Neural progenitor cell (in vitro differentiated cells): ENCODE data around the gene RAB37. TPM values are rescaled to one million over a fixed set of nuclear protein-coding genes. Genes with fewer than 3 reads are reported as not detected.

Source experiments
- DNase-seq: peaks from one replicate; pipeline ENCODE4 v3.0.0-alpha.2; 2016; ENCODE audit warnings: low spot score
- H2AFZ ChIP-seq: fragments of 200-600 bp; sonication (generic); replicated peaks from 2 replicates; pipeline ENCODE4 v1.6.1; 2016; ENCODE audit warnings: antibody characterized with exemption
- H3F3A ChIP-seq: fragments of 200-600 bp; sonication (generic); 2 replicates; pipeline ENCODE4 v1.6.1; 2016; ENCODE audit warnings: antibody characterized with exemption, low read depth
- H3K27ac ChIP-seq: fragments of 200-600 bp; sonication (generic); 2 replicates; pipeline ENCODE4 v1.5.1; 2016; ENCODE audit warnings: mild to moderate bottlenecking
- H3K27me3 ChIP-seq: fragments of 200-600 bp; sonication (generic); 2 replicates; pipeline ENCODE4 v1.6.1; 2016; ENCODE audit warnings: mild to moderate bottlenecking, moderate library complexity
- H3K36me3 ChIP-seq: fragments of 200-600 bp; sonication (generic); 2 replicates; pipeline ENCODE4 v1.5.1; 2016
- H3K4me1 ChIP-seq: fragments of 200-600 bp; sonication (generic); 2 replicates; pipeline ENCODE4 v1.6.1; 2016; ENCODE audit warnings: mixed run types
- H3K4me2 ChIP-seq: fragments of 200-600 bp; sonication (generic); 2 replicates; pipeline ENCODE4 v1.6.1; 2016
- H3K4me3 ChIP-seq: fragments of 200-600 bp; sonication (generic); 2 replicates; pipeline ENCODE4 v1.5.1; 2016
- H3K79me2 ChIP-seq: fragments of 200-600 bp; sonication (generic); 2 replicates; pipeline ENCODE4 v1.6.1; 2016; ENCODE audit warnings: low read depth
- H3K9ac ChIP-seq: fragments of 200-600 bp; sonication (generic); 2 replicates; pipeline ENCODE4 v1.6.1; 2016
- H3K9me3 ChIP-seq: fragments of 200-600 bp; sonication (generic); 2 replicates; pipeline ENCODE4 v1.5.1; 2016; ENCODE audit warnings: low read depth
- H4K20me1 ChIP-seq: fragments of 200-600 bp; sonication (generic); 2 replicates; pipeline ENCODE4 v1.6.1; 2016; ENCODE audit warnings: low read depth
- H3K27ac Mint-ChIP-seq: 3 replicates; pipeline ENCODE4 v1.8.0; 2021; ENCODE audit warnings: mixed read lengths
- H3K27me3 Mint-ChIP-seq: 2 replicates; pipeline ENCODE4 v1.8.0; 2022; ENCODE audit warnings: low read depth, mild to moderate bottlenecking, inconsistent platforms, moderate library complexity, mixed read lengths; ENCODE audit not compliant: insufficient read depth
- H3K36me3 Mint-ChIP-seq: 3 replicates; pipeline ENCODE4 v1.8.0; 2021; ENCODE audit warnings: mixed read lengths
- H3K4me1 Mint-ChIP-seq: 3 replicates; pipeline ENCODE4 v1.8.0; 2021; ENCODE audit warnings: mixed read lengths
- H3K4me3 Mint-ChIP-seq: 3 replicates; pipeline ENCODE4 v1.8.0; 2021; ENCODE audit warnings: mild to moderate bottlenecking, moderate library complexity, mixed read lengths
- H3K9me3 Mint-ChIP-seq: 3 replicates; pipeline ENCODE4 v1.8.0; 2020; ENCODE audit warnings: mixed read lengths
- CTCF ChIP-seq: fragments of 200-600 bp; sonication (generic); IDR thresholded peaks from 2 replicates; pipeline ENCODE4 v1.5.1; 2017; ENCODE audit warnings: antibody characterized with exemption, mild to moderate bottlenecking
- EZH2 ChIP-seq: fragments of 200-600 bp; sonication (generic); IDR thresholded peaks from 2 replicates; pipeline ENCODE4 v1.6.1; 2017; ENCODE audit warnings: antibody characterized with exemption, mild to moderate bottlenecking, moderate library complexity
- EZH2phosphoT487 ChIP-seq: fragments of 200-600 bp; sonication (generic); IDR thresholded peaks from 2 replicates; pipeline ENCODE4 v1.6.1; 2017; ENCODE audit warnings: antibody characterized with exemption
- total RNA-seq: library from RNA; depleted of rRNA; stranded (reverse); fragments of >200 nt; gene quantifications from 2 replicates; pipeline ENCODE4 v1.2.3, GENCODE V29; 2015; ENCODE audit warnings: low replicate concordance

RAB37 gene
- total RNA-seq, 1 donor from 2014 or later = 1.5 TPM

GRCh38 chr17:74756891-74757290 is 19.8 kb downstream of the RAB37 start:
- no peak overlapping the region for H3K4me3 Mint-ChIP-seq
- no peaks in the 10 kb centered on the region for H3K9me3 Mint-ChIP-seq
- H2AFZ ChIP-seq = no peak overlapping the region
- no peak overlapping the region for H3K4me2 ChIP-seq
- H3K79me2 ChIP-seq = peaks cover 99% of the 10 kb centered on the region
- H3K27me3 ChIP-seq = no peaks in the 10 kb centered on the region
- H3K27me3 Mint-ChIP-seq = peaks cover 6% of the 10 kb centered on the region
- H3K4me1 Mint-ChIP-seq = peaks cover 31% of the 10 kb centered on the region
- no peak overlapping the region for H3K9ac ChIP-seq
- H3K4me3 ChIP-seq = no peak overlapping the region
- no peak overlapping the region for H3K27ac Mint-ChIP-seq
- H3K9me3 ChIP-seq = no peaks in the 10 kb centered on the region
- no peak for DNase-seq
- peaks cover 30% of the 10 kb centered on the region for H3F3A ChIP-seq
- TF ChIP-seq EZH2phosphoT487 (no peak), CTCF (no peak), EZH2 (no peak)
- H3K36me3 Mint-ChIP-seq = peaks cover 12% of the 10 kb centered on the region
- no peaks in the 10 kb centered on the region for H3K36me3 ChIP-seq
- H3K27ac ChIP-seq = no peak overlapping the region
- H4K20me1 ChIP-seq = peaks cover 69% of the 10 kb centered on the region
- peaks cover 52% of the 10 kb centered on the region for H3K4me1 ChIP-seq

GRCh38 chr17:74757502-74757901 is 20.4 kb downstream of the RAB37 start:
- TF ChIP-seq EZH2 = no peak
- no peak for TF ChIP-seq EZH2phosphoT487
- Histone ChIP-seq H4K20me1 (peaks cover 64% of the 10 kb centered on the region), H3K4me2 (no peak overlapping the region), H2AFZ (no peak overlapping the region), H3K27ac (no peak overlapping the region), H3K79me2 (peaks cover 99% of the 10 kb centered on the region), H3K27me3 (no peaks in the 10 kb centered on the region), H3K36me3 (no peaks in the 10 kb centered on the region), H3K4me3 (no peak overlapping the region), H3K4me1 (peaks cover 54% of the 10 kb centered on the region), H3F3A (peaks cover 30% of the 10 kb centered on the region), H3K9ac (no peak overlapping the region), H3K9me3 (no peaks in the 10 kb centered on the region)
- Mint-ChIP-seq H3K9me3 (no peaks in the 10 kb centered on the region), H3K36me3 (peaks cover 9% of the 10 kb centered on the region), H3K4me3 (no peak overlapping the region), H3K27me3 (peaks cover 6% of the 10 kb centered on the region), H3K27ac (peak overlapping the region; percentile 42), H3K4me1 (peaks cover 33% of the 10 kb centered on the region)
- no peak for DNase-seq

- Mint-ChIP-seq H3K27me3 (peaks cover 5% of the 10 kb centered on the region), H3K36me3 (peaks cover 2% of the 10 kb centered on the region), H3K4me1 (peaks cover 40% of the 10 kb centered on the region), H3K9me3 (no peaks in the 10 kb centered on the region), H3K4me3 (no peak overlapping the region), H3K27ac (peak overlapping the region; percentile 53)
- no peaks in the 10 kb centered on the region for H3K9me3 ChIP-seq
- peaks cover 30% of the 10 kb centered on the region for H3F3A ChIP-seq
- peaks cover 61% of the 10 kb centered on the region for H4K20me1 ChIP-seq
- peak overlapping the region; percentile 89 for H3K27ac ChIP-seq
- no peak overlapping the region for H3K4me3 ChIP-seq
- peaks cover 98% of the 10 kb centered on the region for H3K79me2 ChIP-seq
- TF ChIP-seq EZH2 (no peak), CTCF (no peak), EZH2phosphoT487 (no peak)
- H3K9ac ChIP-seq = no peak overlapping the region
- no peak for DNase-seq
- H3K4me1 ChIP-seq = peaks cover 60% of the 10 kb centered on the region
- H3K4me2 ChIP-seq = no peak overlapping the region
- H3K36me3 ChIP-seq = no peaks in the 10 kb centered on the region
- no peaks in the 10 kb centered on the region for H3K27me3 ChIP-seq
- no peak overlapping the region for H2AFZ ChIP-seq
Observed at GRCh38 chr17:74757931-74758847, 21.1 kb downstream of the RAB37 start.

- peaks cover 46% of the 10 kb centered on the region for H3K4me1 Mint-ChIP-seq
- DNase-seq = no peak
- H3K9me3 ChIP-seq = no peaks in the 10 kb centered on the region
- H3K27ac Mint-ChIP-seq = peak overlapping the region; percentile 25
- H3K27ac ChIP-seq = peak overlapping the region; percentile 89
- peaks cover 66% of the 10 kb centered on the region for H3K4me1 ChIP-seq
- no peaks in the 10 kb centered on the region for H3K9me3 Mint-ChIP-seq
- H4K20me1 ChIP-seq = peaks cover 58% of the 10 kb centered on the region
- H3K27me3 Mint-ChIP-seq = peaks cover 2% of the 10 kb centered on the region
- no peak overlapping the region for H3K9ac ChIP-seq
- TF ChIP-seq CTCF (no peak), EZH2phosphoT487 (no peak), EZH2 (no peak)
- H3F3A ChIP-seq = peaks cover 35% of the 10 kb centered on the region
- H3K36me3 ChIP-seq = no peaks in the 10 kb centered on the region
- H3K36me3 Mint-ChIP-seq = no peaks in the 10 kb centered on the region
- H3K4me3 Mint-ChIP-seq = no peak overlapping the region
- H3K79me2 ChIP-seq = peaks cover 96% of the 10 kb centered on the region
- no peak overlapping the region for H3K4me3 ChIP-seq
- H2AFZ ChIP-seq = no peak overlapping the region
- H3K4me2 ChIP-seq = no peak overlapping the region
- no peaks in the 10 kb centered on the region for H3K27me3 ChIP-seq
Observed at GRCh38 chr17:74758848-74759168, 21.8 kb downstream of the RAB37 start.
